IMR-90 (cell line): ENCODE results near the gene PISD. TPM values are rescaled to one million over a fixed set of nuclear protein-coding genes. Genes with fewer than 3 reads are reported as not detected.

Source experiments
- ATAC-seq: fragments of 200-7000 bp; cut with Tn5 transposase; 2 replicates; pipeline ENCODE4 v1.9.1; 2020; ENCODE audit warnings: low read depth, mild to moderate bottlenecking, moderate library complexity
- BruUV-seq: library from RNA; stranded (reverse); fragments of 400-500 nt; replicated peaks from 2 replicates; lab custom pipeline; 2021; lab: Mats Ljungman, UMichigan
- CTCF ChIA-PET: fragments of 300-600 bp; formaldehyde crosslinking; extraction: SDS; loops from one replicate; lab custom pipeline; 2021; ENCODE audit warnings: antibody characterized with exemption; lab: Yijun Ruan, JAX
- POLR2A ChIA-PET: fragments of 300-600 bp; sonication (Branson Sonifier 250); formaldehyde crosslinking; loops from one replicate; lab custom pipeline; 2022; ENCODE audit warnings: antibody characterized with exemption; ENCODE audit not compliant: unreplicated experiment; lab: Charles Lee
- DNase-seq: peaks from one replicate; pipeline ENCODE4 v3.0.0; 2013
- H2AFZ ChIP-seq: replicated peaks from 2 replicates; pipeline ENCODE3; 2013; ENCODE audit warnings: low read length, mild to moderate bottlenecking; ENCODE audit not compliant: poor library complexity
- H2AK5ac ChIP-seq: 2 replicates; pipeline ENCODE4 v1.6.1; 2013; ENCODE audit warnings: low read depth, low read length, inconsistent platforms
- H2AK9ac ChIP-seq: replicated peaks from 2 replicates; pipeline ENCODE3; 2013; ENCODE audit warnings: mild to moderate bottlenecking, low read depth, low read length, moderate library complexity; ENCODE audit not compliant: poor library complexity
- H2BK120ac ChIP-seq: 2 replicates; pipeline ENCODE4 v1.6.1; 2013; ENCODE audit warnings: low read depth, low read length, inconsistent platforms
- H2BK15ac ChIP-seq: 3 replicates; pipeline ENCODE4 v1.6.1; 2013; ENCODE audit warnings: low read depth, low read length, inconsistent platforms
- H2BK20ac ChIP-seq: 2 replicates; pipeline ENCODE4 v1.6.1; 2013; ENCODE audit warnings: low read depth, mild to moderate bottlenecking, inconsistent platforms, low read length, moderate library complexity
- H2BK5ac ChIP-seq: 2 replicates; pipeline ENCODE4 v1.6.1; 2013; ENCODE audit warnings: mild to moderate bottlenecking, low read depth, low read length, inconsistent platforms; ENCODE audit not compliant: poor library complexity, severe bottlenecking
- H3K14ac ChIP-seq: replicated peaks from 2 replicates; pipeline ENCODE4 v1.6.1; 2013; ENCODE audit warnings: low read depth, low read length, inconsistent platforms
- H3K18ac ChIP-seq: 2 replicates; pipeline ENCODE4 v1.6.1; 2013; ENCODE audit warnings: low read depth, low read length, control low read depth
- H3K23ac ChIP-seq: 2 replicates; pipeline ENCODE4 v1.6.1; 2013; ENCODE audit warnings: low read depth, low read length, inconsistent platforms
- H3K27ac ChIP-seq: 2 replicates; pipeline ENCODE4 v1.5.1; 2013; ENCODE audit warnings: mild to moderate bottlenecking, control low read depth, low read length; ENCODE audit not compliant: insufficient read depth
- H3K27me3 ChIP-seq: 2 replicates; pipeline ENCODE4 v1.6.1; 2013; ENCODE audit warnings: low read length; ENCODE audit not compliant: control insufficient read depth, insufficient read depth
- H3K36me3 ChIP-seq: 2 replicates; pipeline ENCODE4 v1.6.1; 2013; ENCODE audit warnings: low read length, mixed read lengths; ENCODE audit not compliant: control insufficient read depth, insufficient read depth
- H3K4ac ChIP-seq: 2 replicates; pipeline ENCODE4 v1.6.1; 2013; ENCODE audit warnings: low read depth, low read length, inconsistent platforms
- H3K4me1 ChIP-seq: 2 replicates; pipeline ENCODE4 v1.6.1; 2013; ENCODE audit warnings: low read length, mixed read lengths; ENCODE audit not compliant: control insufficient read depth, insufficient read depth
- H3K4me2 ChIP-seq: 2 replicates; pipeline ENCODE4 v1.6.1; 2013; ENCODE audit warnings: low read depth, mild to moderate bottlenecking, control low read depth, low read length, moderate library complexity
- H3K4me3 ChIP-seq: 2 replicates; pipeline ENCODE4 v1.5.1; 2013; ENCODE audit warnings: low read depth, mild to moderate bottlenecking, control low read depth, low read length, moderate library complexity; ENCODE audit not compliant: insufficient read depth
- H3K56ac ChIP-seq: 2 replicates; pipeline ENCODE4 v1.6.1; 2013; ENCODE audit warnings: low read length, inconsistent platforms; ENCODE audit not compliant: insufficient read depth; ENCODE audit errors: extremely low read depth
- H3K79me1 ChIP-seq, 2 experiments: 2 replicates each; pipeline ENCODE4 v1.6.1; 2013; ENCODE audit warnings: low read length in 2 of 2, inconsistent platforms in 1 of 2, low read depth in 1 of 2
- H3K9ac ChIP-seq: 2 replicates; pipeline ENCODE4 v1.6.1; 2013; ENCODE audit warnings: low read depth, low read length, control low read depth
- H3K9me1 ChIP-seq: 2 replicates; pipeline ENCODE4 v1.6.1; 2013; ENCODE audit warnings: low read length, inconsistent platforms; ENCODE audit not compliant: insufficient read depth
- H3K9me3 ChIP-seq: 2 replicates; pipeline ENCODE4 v1.6.1; 2013; ENCODE audit warnings: low read length; ENCODE audit not compliant: control insufficient read depth, insufficient read depth
- H4K20me1 ChIP-seq: 2 replicates; pipeline ENCODE4 v1.6.1; 2013; ENCODE audit warnings: low read length, inconsistent platforms; ENCODE audit not compliant: insufficient read depth
- H4K5ac ChIP-seq: 2 replicates; pipeline ENCODE4 v1.6.1; 2013; ENCODE audit warnings: mild to moderate bottlenecking, low read depth, low read length, control low read depth
- H4K8ac ChIP-seq, 2 experiments: 2 replicates each; pipeline ENCODE4 v1.6.1; 2013; ENCODE audit warnings: low read depth in 2 of 2, low read length in 2 of 2, control low read depth in 1 of 2, inconsistent platforms in 1 of 2
- H4K91ac ChIP-seq: 2 replicates; pipeline ENCODE4 v1.6.1; 2013; ENCODE audit warnings: low read depth, low read length, inconsistent platforms; ENCODE audit not compliant: insufficient read depth
- CHD1 ChIP-seq: IDR thresholded peaks from 2 replicates; pipeline ENCODE4 v1.6.1; 2012; ENCODE audit warnings: low read depth, low read length, improper control_type of control experiment
- FOS ChIP-seq: fragments of 150-350 bp; IDR thresholded peaks from 2 replicates; pipeline ENCODE4 v1.6.1; 2016; ENCODE audit warnings: low read depth, low read length
- POLR2A ChIP-seq: IDR thresholded peaks from 2 replicates; pipeline ENCODE4 v1.6.1; 2012; ENCODE audit warnings: mild to moderate bottlenecking, low read depth, low read length
- WGBS, 2 experiments: methylation state at CpG; one replicate each; pipeline versions ENCODE4 v1.1.5 to v1.1.7; 2013; ENCODE audit warnings: missing lambda C conversion rate in 2 of 2; ENCODE audit not compliant: insufficient read length in 1 of 2; ENCODE audit errors: extremely low coverage in 2 of 2; 5-methylcytosine and 5-hydroxymethylcytosine counted together
- dilution Hi-C: fragments of 300-500 bp; cut with HindIII; formaldehyde crosslinking; loops from one replicate; pipeline ENCODE4 v1.14.3; 2018; ENCODE audit warnings: low sequenced_read_pairs; ENCODE audit not compliant: unreplicated experiment
- in situ Hi-C: fragments of 300-500 bp; cut with MboI; formaldehyde crosslinking; loops from 3 replicates; pipeline ENCODE4 v1.14.3; 2019; ENCODE audit warnings: low sequenced_read_pairs, inconsistent platforms, mixed read lengths
- intact Hi-C: fragments of 100-400 bp; cut with micrococcal nuclease; formaldehyde crosslinking; loops from 2 replicates; pipeline ENCODE4 v1.10.0; 2022
- polyA plus RNA-seq, 3 experiments: library from polyadenylated mRNA; depleted of rRNA; stranded (reverse); fragments of >200 nt; gene quantifications; 2 replicates each; pipeline ENCODE4 v1.2.3, GENCODE V29; 2012; ENCODE audit warnings: low replicate concordance in 1 of 3
- total RNA-seq: library from RNA; depleted of rRNA; stranded (reverse); fragments of >200 nt; gene quantifications from 2 replicates; pipeline ENCODE4 v1.2.3, GENCODE V29; 2012
- TF ChIP-seq, protein P1 (sequence below): fragments of 150-350 bp; IDR thresholded peaks from 2 replicates; pipeline ENCODE4 v1.6.1; 2017; ENCODE audit warnings: mild to moderate bottlenecking, antibody characterized with exemption, low read length, low read depth
- TF ChIP-seq, protein P2 (sequence below): fragments of 150-350 bp; IDR thresholded peaks from 2 replicates; pipeline ENCODE4 v1.6.1; 2016; ENCODE audit warnings: low read depth, mild to moderate bottlenecking, low read length, moderate library complexity, borderline replicate concordance

Gene PISD
- total and polyA plus RNA-seq, 2 of the 4 experiments (the other 2 are of a cell fraction): 34.1 to 48.8 TPM

DNA sequence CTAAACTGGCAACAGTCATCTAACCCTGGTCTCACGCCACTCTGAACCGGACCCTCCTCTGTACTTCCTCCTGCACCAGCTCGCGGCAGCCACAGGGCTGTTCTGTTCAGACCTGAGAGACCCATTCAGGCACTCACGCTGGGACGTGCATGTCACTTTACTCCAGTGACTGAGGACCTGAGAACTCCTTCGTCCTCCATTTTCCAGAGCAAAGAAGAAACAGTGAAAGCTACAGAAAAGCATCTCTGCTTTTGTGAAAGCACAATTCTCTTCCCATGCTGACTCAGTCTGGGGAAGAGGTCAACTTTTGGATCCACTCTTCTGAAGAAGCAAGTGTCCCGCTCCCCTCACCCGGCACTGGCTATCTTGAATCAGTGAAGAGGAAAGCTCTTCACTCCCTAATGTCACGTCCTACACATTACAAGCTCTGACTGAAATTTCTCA, 24.5 kb downstream of the PISD start:
- Histone ChIP-seq H3K79me1 (peaks cover 24 to 86% of the 10 kb centered on the region in 2 experiments), H3K9ac (no peak overlapping the region), H3K27me3 (no peaks in the 10 kb centered on the region), H4K91ac (peak overlapping the region; percentile 34; the same call in 1 of the 2 replicates), H2AFZ (no peak overlapping the region), H2AK9ac (peak overlapping the region; percentile 11), H3K4me2 (no peak overlapping the region), H3K4ac (peak overlapping the region; percentile 2; the same call in 1 of the 2 replicates), H2BK20ac (peak overlapping the region; percentile 12; the same call in 1 of the 2 replicates), H3K56ac (no peak overlapping the region), H2BK5ac (peak overlapping the region; percentile 31), H3K4me1 (peaks cover 8% of the 10 kb centered on the region), H3K23ac (peak overlapping the region; percentile 48; the same call in 1 of the 2 replicates), H3K9me3 (no peaks in the 10 kb centered on the region), H3K14ac (peak overlapping the region; percentile 44), H3K4me3 (no peak overlapping the region), H3K36me3 (peaks cover 3% of the 10 kb centered on the region), H3K18ac (no peak overlapping the region), H2BK15ac (no peak overlapping the region), H4K20me1 (peaks cover 31% of the 10 kb centered on the region), H3K27ac (no peak overlapping the region), H3K9me1 (peaks cover 17% of the 10 kb centered on the region), H2AK5ac (peak overlapping the region; percentile 63), H4K8ac (peak overlapping the region; percentile 18 to 80; a peak in 3 of 4 replicates), H4K5ac (peak overlapping the region; percentile 62; the same call in 1 of the 2 replicates), H2BK120ac (0 out of 2 replicates have a peak overlapping the region, but pooled peaks have one; percentile 50)
- BruUV-seq: no TSS peak
- ChIA-PET CTCF (interaction anchor here (1.0 to 1.3 kb wide), 2 partner anchors 44 to 81 kb away, joined by 3 to 5 read pairs; no protein-coding TSS in a partner anchor), POLR2A (no interaction called here)
- in situ Hi-C loops (no loop called here), dilution Hi-C loops (no loop called here), intact Hi-C loops (no loop called here)
- DNase-seq (no peak), ATAC-seq (no peak)
- TF ChIP-seq CHD1: no peak
- no peak for TF ChIP-seq FOS
- no peak for TF ChIP-seq POLR2A
- TF ChIP-seq, protein P1, sequence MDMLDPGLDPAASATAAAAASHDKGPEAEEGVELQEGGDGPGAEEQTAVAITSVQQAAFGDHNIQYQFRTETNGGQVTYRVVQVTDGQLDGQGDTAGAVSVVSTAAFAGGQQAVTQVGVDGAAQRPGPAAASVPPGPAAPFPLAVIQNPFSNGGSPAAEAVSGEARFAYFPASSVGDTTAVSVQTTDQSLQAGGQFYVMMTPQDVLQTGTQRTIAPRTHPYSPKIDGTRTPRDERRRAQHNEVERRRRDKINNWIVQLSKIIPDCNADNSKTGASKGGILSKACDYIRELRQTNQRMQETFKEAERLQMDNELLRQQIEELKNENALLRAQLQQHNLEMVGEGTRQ: no peak
- TF ChIP-seq, protein P2, sequence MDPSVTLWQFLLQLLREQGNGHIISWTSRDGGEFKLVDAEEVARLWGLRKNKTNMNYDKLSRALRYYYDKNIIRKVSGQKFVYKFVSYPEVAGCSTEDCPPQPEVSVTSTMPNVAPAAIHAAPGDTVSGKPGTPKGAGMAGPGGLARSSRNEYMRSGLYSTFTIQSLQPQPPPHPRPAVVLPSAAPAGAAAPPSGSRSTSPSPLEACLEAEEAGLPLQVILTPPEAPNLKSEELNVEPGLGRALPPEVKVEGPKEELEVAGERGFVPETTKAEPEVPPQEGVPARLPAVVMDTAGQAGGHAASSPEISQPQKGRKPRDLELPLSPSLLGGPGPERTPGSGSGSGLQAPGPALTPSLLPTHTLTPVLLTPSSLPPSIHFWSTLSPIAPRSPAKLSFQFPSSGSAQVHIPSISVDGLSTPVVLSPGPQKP: no peak
- 58% methylated on average over 3 of the region's 10 CpGs; no CpG with 5 or more reads in 1 of the 2 experiments for WGBS, 2 experiments
